Hepatocyte (in vitro differentiated cells): ENCODE measurements around the gene CENPQ. TPM values are rescaled to one million over a fixed set of nuclear protein-coding genes. Genes with fewer than 3 reads are reported as not detected.

ENCODE experiments used
- DNase-seq: peaks from one replicate; pipeline ENCODE4 v3.0.0-alpha.2; 2016; ENCODE audit warnings: low spot score
- H2AFZ ChIP-seq: fragments of 200-600 bp; sonication (generic); 2 replicates; pipeline ENCODE4 v1.6.0; 2016; ENCODE audit warnings: antibody characterized with exemption, mild to moderate bottlenecking
- H3K27ac ChIP-seq: fragments of 200-600 bp; sonication (generic); 2 replicates; pipeline ENCODE4 v1.5.1; 2016; ENCODE audit warnings: mild to moderate bottlenecking
- H3K27me3 ChIP-seq: fragments of 200-600 bp; sonication (generic); 2 replicates; pipeline ENCODE4 v1.6.1; 2016
- H3K36me3 ChIP-seq: fragments of 200-600 bp; sonication (generic); replicated peaks from 2 replicates; pipeline ENCODE4 v1.5.1; 2016; ENCODE audit warnings: low read depth; ENCODE audit not compliant: insufficient read depth
- H3K4me1 ChIP-seq: fragments of 200-600 bp; sonication (generic); 2 replicates; pipeline ENCODE4 v1.5.1; 2016; ENCODE audit warnings: mild to moderate bottlenecking, moderate library complexity; ENCODE audit not compliant: insufficient read depth
- H3K4me2 ChIP-seq: fragments of 200-600 bp; sonication (generic); 2 replicates; pipeline ENCODE4 v1.6.0; 2016
- H3K4me3 ChIP-seq: fragments of 200-600 bp; sonication (generic); 2 replicates; pipeline ENCODE4 v1.5.1; 2016; ENCODE audit warnings: mild to moderate bottlenecking
- H3K79me2 ChIP-seq: fragments of 200-600 bp; sonication (generic); 2 replicates; pipeline ENCODE4 v1.6.0; 2017; ENCODE audit warnings: mild to moderate bottlenecking
- H3K9me2 ChIP-seq: fragments of 200-600 bp; sonication (generic); replicated peaks from 2 replicates; pipeline ENCODE4 v1.6.0; 2017; ENCODE audit warnings: mild to moderate bottlenecking; ENCODE audit not compliant: insufficient read depth
- H3K9me3 ChIP-seq: fragments of 200-600 bp; sonication (generic); 2 replicates; pipeline ENCODE4 v1.5.1; 2016; ENCODE audit warnings: low read depth, mild to moderate bottlenecking
- H4K20me1 ChIP-seq: fragments of 200-600 bp; sonication (generic); 2 replicates; pipeline ENCODE4 v1.6.0; 2016; ENCODE audit warnings: mild to moderate bottlenecking; ENCODE audit not compliant: insufficient read depth, poor library complexity, severe bottlenecking
- CTCF ChIP-seq: fragments of 200-600 bp; sonication (generic); IDR thresholded peaks from 2 replicates; pipeline ENCODE4 v1.5.1; 2016; ENCODE audit warnings: antibody characterized with exemption, mild to moderate bottlenecking; ENCODE audit not compliant: poor library complexity
- EZH2 ChIP-seq: fragments of 200-600 bp; sonication (generic); IDR thresholded peaks from 2 replicates; pipeline ENCODE4 v1.6.1; 2016; ENCODE audit warnings: antibody characterized with exemption, mild to moderate bottlenecking, borderline replicate concordance
- EZH2phosphoT487 ChIP-seq: fragments of 200-600 bp; sonication (generic); IDR thresholded peaks from one replicate; pipeline ENCODE4 v1.6.1; 2018; ENCODE audit warnings: antibody characterized with exemption, mild to moderate bottlenecking, low read depth, moderate library complexity; ENCODE audit not compliant: unreplicated experiment, severe bottlenecking
- WGBS: methylation state at CpG from one replicate; pipeline ENCODE4 v1.1.6; 2016; ENCODE audit warnings: low lambda C conversion rate; ENCODE audit errors: missing lambda C conversion rate; 5-methylcytosine and 5-hydroxymethylcytosine counted together
- polyA plus RNA-seq: library from polyadenylated mRNA; unstranded; fragments of >200 nt; fragmentation: Nextera tagmentation; extraction: Ambion mirVana; gene quantifications from 2 replicates; pipeline ENCODE4 v1.2.1, GENCODE V29; 2016
- total RNA-seq: library from RNA; depleted of rRNA; stranded (reverse); fragments of >200 nt; gene quantifications from 2 replicates; pipeline ENCODE4 v1.2.3, GENCODE V29; 2014

The CENPQ gene
- total and polyA plus RNA-seq, 2 experiments from 2014 or later: 4.4 to 5.0 TPM

GRCh38 chr6:49517919-49518318 is 54.7 kb downstream of the CENPQ start:
- no peak overlapping the region for H3K27ac ChIP-seq
- H4K20me1 ChIP-seq: no peaks in the 10 kb centered on the region
- no peak for DNase-seq
- H3K27me3 ChIP-seq: no peaks in the 10 kb centered on the region
- no peaks in the 10 kb centered on the region for H3K9me3 ChIP-seq
- no peaks in the 10 kb centered on the region for H3K4me1 ChIP-seq
- no peak overlapping the region for H3K4me3 ChIP-seq
- TF ChIP-seq CTCF (no peak), EZH2phosphoT487 (no peak), EZH2 (no peak)
- H3K9me2 ChIP-seq: no peaks in the 10 kb centered on the region
- no peak overlapping the region for H3K4me2 ChIP-seq
- H2AFZ ChIP-seq: no peak overlapping the region
- H3K79me2 ChIP-seq: no peaks in the 10 kb centered on the region
- WGBS: 89% methylated on average over 2 of the region's 2 CpGs
- no peaks in the 10 kb centered on the region for H3K36me3 ChIP-seq

- Histone ChIP-seq H3K9me2 (no peaks in the 10 kb centered on the region), H3K4me3 (no peak overlapping the region), H3K4me2 (no peak overlapping the region), H3K9me3 (no peaks in the 10 kb centered on the region), H3K4me1 (peaks cover 7% of the 10 kb centered on the region), H2AFZ (no peak overlapping the region), H3K79me2 (no peaks in the 10 kb centered on the region), H3K36me3 (no peaks in the 10 kb centered on the region), H4K20me1 (no peaks in the 10 kb centered on the region), H3K27me3 (no peaks in the 10 kb centered on the region), H3K27ac (no peak overlapping the region)
- no peak for DNase-seq
- TF ChIP-seq CTCF: no peak
- TF ChIP-seq EZH2phosphoT487: no peak
- TF ChIP-seq EZH2: no peak
- WGBS: 96% methylated on average over 1 of the region's 1 CpG
These were observed 56.5 kb downstream of the CENPQ start for GRCh38 chr6:49519660-49520059.

GRCh38 chr6:49522710-49523593 is 59.8 kb downstream of the CENPQ start:
- TF ChIP-seq EZH2phosphoT487 (peak; percentile 93), CTCF (no peak)
- WGBS: 55% methylated on average over 7 of the region's 7 CpGs
- peak; percentile 57 for DNase-seq

More at GRCh38 chr6:49522710-49523593, 59.8 kb downstream of the CENPQ start:
- Histone ChIP-seq H3K79me2 (no peaks in the 10 kb centered on the region), H3K4me3 (no peak overlapping the region), H3K9me2 (no peaks in the 10 kb centered on the region), H3K4me1 (peaks cover 7% of the 10 kb centered on the region), H3K9me3 (no peaks in the 10 kb centered on the region), H3K4me2 (peak overlapping the region; percentile 41), H2AFZ (no peak overlapping the region), H4K20me1 (no peaks in the 10 kb centered on the region), H3K36me3 (no peaks in the 10 kb centered on the region), H3K27me3 (no peaks in the 10 kb centered on the region), H3K27ac (peak overlapping the region; percentile 41)
